Measurements from ENCODE around the gene PIGB.
A peak's percentile ranks its signal among the peaks of the same experiment; 100 is the strongest.

- TF ChIP-seq EZH2 (IDR thresholded peaks at IDR 0.05; ENCODE audit: low read length) (no peak), CTCF (optimal IDR thresholded peaks at IDR 0.05 in 1 of 3, IDR thresholded peaks at IDR 0.05 in 1 of 3, conservative IDR thresholded peaks at IDR 0.05 in 1 of 3; ENCODE audit: extremely low read depth in 1 of 3, insufficient read depth in 2 of 3, low read length in 3 of 3) (peak; percentile 86 to 91 (median 87))
These were observed 28.4 kb upstream of the PIGB start for GRCh38 chr15:55290528-55291057.
